ENCODE results near the gene KIF16B.

Gene KIF16B

DNA sequence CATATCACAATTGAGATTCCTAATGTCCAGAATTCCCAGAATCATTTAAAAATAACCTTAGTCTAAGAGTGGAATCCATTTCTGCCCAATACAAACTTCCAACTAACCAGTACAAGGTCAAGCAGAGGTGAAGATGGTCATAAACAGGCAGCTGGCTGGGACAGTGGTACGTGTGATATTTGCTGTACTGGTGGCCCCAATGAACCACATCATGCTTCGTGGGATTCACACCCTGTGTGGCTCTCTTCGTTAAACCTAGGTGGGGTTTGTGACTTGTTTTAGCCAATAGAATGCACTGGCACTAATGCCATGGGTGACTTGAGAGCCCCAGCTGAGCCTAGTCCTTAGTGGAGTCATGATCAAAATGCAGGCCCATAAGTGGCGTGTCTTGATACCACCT is 286.6 kb downstream of the KIF16B start:
- TF ChIP-seq, protein P1, sequence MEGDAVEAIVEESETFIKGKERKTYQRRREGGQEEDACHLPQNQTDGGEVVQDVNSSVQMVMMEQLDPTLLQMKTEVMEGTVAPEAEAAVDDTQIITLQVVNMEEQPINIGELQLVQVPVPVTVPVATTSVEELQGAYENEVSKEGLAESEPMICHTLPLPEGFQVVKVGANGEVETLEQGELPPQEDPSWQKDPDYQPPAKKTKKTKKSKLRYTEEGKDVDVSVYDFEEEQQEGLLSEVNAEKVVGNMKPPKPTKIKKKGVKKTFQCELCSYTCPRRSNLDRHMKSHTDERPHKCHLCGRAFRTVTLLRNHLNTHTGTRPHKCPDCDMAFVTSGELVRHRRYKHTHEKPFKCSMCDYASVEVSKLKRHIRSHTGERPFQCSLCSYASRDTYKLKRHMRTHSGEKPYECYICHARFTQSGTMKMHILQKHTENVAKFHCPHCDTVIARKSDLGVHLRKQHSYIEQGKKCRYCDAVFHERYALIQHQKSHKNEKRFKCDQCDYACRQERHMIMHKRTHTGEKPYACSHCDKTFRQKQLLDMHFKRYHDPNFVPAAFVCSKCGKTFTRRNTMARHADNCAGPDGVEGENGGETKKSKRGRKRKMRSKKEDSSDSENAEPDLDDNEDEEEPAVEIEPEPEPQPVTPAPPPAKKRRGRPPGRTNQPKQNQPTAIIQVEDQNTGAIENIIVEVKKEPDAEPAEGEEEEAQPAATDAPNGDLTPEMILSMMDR (IDR thresholded peaks at IDR 0.05; ENCODE audit: borderline replicate concordance, extremely low read depth, low read length, poor library complexity, severe bottlenecking), result no peak
- TF ChIP-seq EZH2 (IDR thresholded peaks at IDR 0.05; ENCODE audit: borderline replicate concordance, low read depth, low read length, severe bottlenecking), result no peak
- Histone ChIP-seq H3K36me3 (ENCODE audit: insufficient read depth, low read length) (no peaks in the 10 kb centered on the region), H3K4me1 (ENCODE audit: insufficient read depth, low read length) (no peaks in the 10 kb centered on the region), H3K27me3 (ENCODE audit: insufficient read depth, low read length, poor library complexity) (no peaks in the 10 kb centered on the region), H3K27ac (ENCODE audit: low read length) (no peak overlapping the region), H3K4me2 (ENCODE audit: insufficient read depth, low read length) (no peak overlapping the region), H3K9me3 (ENCODE audit: insufficient read depth, low read length, severe bottlenecking) (no peaks in the 10 kb centered on the region), H4K20me1 (ENCODE audit: insufficient read depth, low read length) (no peaks in the 10 kb centered on the region), H2AFZ (ENCODE audit: low read depth, low read length) (no peak overlapping the region), H3K79me2 (ENCODE audit: insufficient read depth, low read length) (no peaks in the 10 kb centered on the region), H3K9ac (ENCODE audit: low read depth, low read length) (no peak overlapping the region), H3K4me3 (ENCODE audit: low read depth in 1 of 2, low read length in 2 of 2) (no peak overlapping the region)
- ATAC-seq (ENCODE audit: insufficient read depth, low read depth) (no peak), DNase-seq (no peak)

DNA sequence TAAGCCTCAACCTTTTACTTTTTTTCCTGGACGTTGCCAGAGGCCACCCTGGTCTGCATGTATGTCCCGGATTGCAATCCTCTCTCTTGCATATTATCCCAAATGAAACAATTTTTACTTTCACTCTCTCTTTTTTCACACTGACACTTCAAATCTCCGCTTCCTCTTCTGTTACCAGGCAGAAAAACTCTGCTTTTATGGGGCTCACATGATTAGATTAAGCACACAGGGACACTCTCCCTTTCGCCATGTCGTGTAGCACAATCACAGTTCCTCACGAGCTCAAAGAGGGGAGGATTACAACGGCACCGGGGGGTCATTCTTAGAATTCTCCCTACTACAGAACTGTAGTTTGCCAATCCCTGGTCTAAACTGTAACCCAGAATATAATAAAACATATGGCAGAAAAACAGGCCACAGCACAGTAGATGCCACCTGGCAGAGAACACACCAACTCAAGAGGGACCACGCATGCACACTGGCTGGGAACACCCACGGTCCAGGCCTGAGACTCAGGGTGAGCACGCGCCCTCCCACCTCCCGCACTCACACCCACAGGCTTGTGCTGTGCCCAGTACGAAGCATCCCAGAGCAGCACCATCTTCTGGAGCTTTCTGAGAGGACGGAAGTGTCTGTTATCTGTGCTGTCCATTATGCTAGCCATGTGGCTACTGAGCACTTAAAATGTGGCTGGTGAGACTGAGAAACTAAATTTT is 288.7 kb downstream of the KIF16B start:
- Histone ChIP-seq H3K9ac (ENCODE audit: low read depth, low read length) (no peak overlapping the region), H4K20me1 (ENCODE audit: insufficient read depth, low read length) (no peaks in the 10 kb centered on the region), H3K4me2 (ENCODE audit: insufficient read depth, low read length) (no peak overlapping the region), H3K27ac (ENCODE audit: low read length) (no peak overlapping the region), H3K4me3 (ENCODE audit: low read depth in 1 of 2, low read length in 2 of 2) (no peak overlapping the region), H3K36me3 (ENCODE audit: insufficient read depth, low read length) (no peaks in the 10 kb centered on the region), H3K27me3 (ENCODE audit: insufficient read depth, low read length, poor library complexity) (no peaks in the 10 kb centered on the region), H3K4me1 (ENCODE audit: insufficient read depth, low read length) (no peaks in the 10 kb centered on the region), H2AFZ (ENCODE audit: low read depth, low read length) (no peak overlapping the region), H3K9me3 (ENCODE audit: insufficient read depth, low read length, severe bottlenecking) (no peaks in the 10 kb centered on the region), H3K79me2 (ENCODE audit: insufficient read depth, low read length) (no peaks in the 10 kb centered on the region)
- DNase-seq, result no peak
- no peak for TF ChIP-seq EZH2 (IDR thresholded peaks at IDR 0.05; ENCODE audit: borderline replicate concordance, low read depth, low read length, severe bottlenecking)
- TF ChIP-seq, protein P1 (IDR thresholded peaks at IDR 0.05; ENCODE audit: borderline replicate concordance, extremely low read depth, low read length, poor library complexity, severe bottlenecking), result no peak
- ATAC-seq (ENCODE audit: insufficient read depth, low read depth), result no peak

- H3K4me2 ChIP-seq (ENCODE audit: insufficient read depth, low read length), result no peak overlapping the region
- no peak for TF ChIP-seq EZH2 (IDR thresholded peaks at IDR 0.05; ENCODE audit: borderline replicate concordance, low read depth, low read length, severe bottlenecking)
- TF ChIP-seq, protein P1 (IDR thresholded peaks at IDR 0.05; ENCODE audit: borderline replicate concordance, extremely low read depth, low read length, poor library complexity, severe bottlenecking), result no peak
- no peak overlapping the region for H2AFZ ChIP-seq (ENCODE audit: low read depth, low read length)
- H4K20me1 ChIP-seq (ENCODE audit: insufficient read depth, low read length), result no peaks in the 10 kb centered on the region
- no peak overlapping the region for H3K9ac ChIP-seq (ENCODE audit: low read depth, low read length)
- DNase-seq (no peak), ATAC-seq (ENCODE audit: insufficient read depth, low read depth) (no peak)
- no peaks in the 10 kb centered on the region for H3K4me1 ChIP-seq (ENCODE audit: insufficient read depth, low read length)
- no peak overlapping the region for H3K4me3 ChIP-seq (ENCODE audit: low read depth in 1 of 2, low read length in 2 of 2)
- no peaks in the 10 kb centered on the region for H3K36me3 ChIP-seq (ENCODE audit: insufficient read depth, low read length)
- no peaks in the 10 kb centered on the region for H3K9me3 ChIP-seq (ENCODE audit: insufficient read depth, low read length, severe bottlenecking)
- H3K79me2 ChIP-seq (ENCODE audit: insufficient read depth, low read length), result no peaks in the 10 kb centered on the region
- no peaks in the 10 kb centered on the region for H3K27me3 ChIP-seq (ENCODE audit: insufficient read depth, low read length, poor library complexity)
- H3K27ac ChIP-seq (ENCODE audit: low read length), result no peak overlapping the region
Measured at GRCh38 chr20:16283978-16284377, 289.3 kb downstream of the KIF16B start.

All from DND-41 (cell line).